GM11168 (cell line): ENCODE results near the gene GM2A.
"Not testable (repeated sequence)": the region's sequence is repeated elsewhere in the genome, so short reads cannot be mapped to it uniquely, and the experiment has no call there.

ENCODE experiments used
- in situ Hi-C: fragments of 300-500 bp; cut with MboI; formaldehyde crosslinking; loops from one replicate; pipeline ENCODE4 v1.12.0; 2022; ENCODE audit warnings: low sequenced_read_pairs; ENCODE audit not compliant: unreplicated experiment

Gene GM2A

DNA sequence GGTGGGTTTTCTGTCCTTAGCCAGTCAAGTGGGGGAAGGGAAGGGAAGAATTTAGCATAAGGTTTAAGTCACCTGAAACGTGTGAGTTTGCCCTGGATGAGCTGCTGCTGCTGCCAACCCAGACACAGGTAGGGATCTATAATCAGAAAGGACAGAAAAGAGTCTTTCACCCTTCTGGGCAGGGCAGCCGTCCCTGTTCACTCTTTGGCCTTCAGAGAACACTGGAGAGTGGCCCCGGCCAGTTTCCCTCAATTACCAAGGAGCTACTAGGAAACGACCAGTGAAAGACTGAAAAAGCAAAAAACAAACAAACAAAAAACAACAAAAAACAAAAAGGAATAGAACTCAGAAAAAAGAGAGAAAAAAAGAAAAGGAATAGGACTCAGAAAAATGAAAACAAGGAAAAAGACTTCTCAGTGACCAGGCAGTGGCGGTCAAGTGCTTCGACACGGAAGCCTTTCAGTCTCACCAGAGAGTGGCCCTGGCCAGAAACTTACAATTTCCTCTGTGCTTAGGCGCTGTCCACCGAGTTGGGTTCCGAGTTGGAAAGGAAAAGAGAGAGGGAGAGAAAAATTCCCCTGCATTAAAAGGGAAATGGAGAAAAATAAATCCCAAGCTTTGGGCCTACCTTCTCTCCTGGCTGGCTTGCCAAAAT is 2.5 kb upstream of the GM2A start:
- in situ Hi-C loops, result no loop called here

DNA sequence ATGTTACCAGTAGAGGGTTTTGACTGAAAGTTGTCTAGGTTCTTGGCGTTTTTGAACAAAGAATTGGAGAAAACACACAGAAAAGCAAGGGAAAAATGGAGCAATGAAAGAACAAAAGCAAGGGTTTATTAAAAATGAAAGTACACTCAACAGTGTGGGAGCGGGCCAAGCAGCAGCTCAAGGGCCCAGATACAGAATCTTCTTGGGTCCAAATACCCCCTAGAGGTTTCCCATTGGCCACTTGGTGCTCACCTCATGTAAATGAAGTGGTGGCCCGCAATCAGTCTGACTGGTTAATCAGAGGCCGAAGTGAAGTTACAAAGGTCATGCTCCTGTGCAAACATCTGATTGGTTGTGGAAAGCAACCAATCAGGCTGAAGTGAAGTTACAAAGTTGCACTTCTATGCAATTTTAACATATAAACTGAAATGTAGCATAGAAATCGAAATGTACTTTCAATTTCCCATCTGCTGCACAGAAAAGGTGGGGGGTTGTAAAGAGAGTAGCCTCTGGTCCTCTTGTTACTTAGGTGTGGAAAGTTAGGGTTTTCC is 1.9 kb upstream of the GM2A start:
- in situ Hi-C loops, result no loop called here

DNA sequence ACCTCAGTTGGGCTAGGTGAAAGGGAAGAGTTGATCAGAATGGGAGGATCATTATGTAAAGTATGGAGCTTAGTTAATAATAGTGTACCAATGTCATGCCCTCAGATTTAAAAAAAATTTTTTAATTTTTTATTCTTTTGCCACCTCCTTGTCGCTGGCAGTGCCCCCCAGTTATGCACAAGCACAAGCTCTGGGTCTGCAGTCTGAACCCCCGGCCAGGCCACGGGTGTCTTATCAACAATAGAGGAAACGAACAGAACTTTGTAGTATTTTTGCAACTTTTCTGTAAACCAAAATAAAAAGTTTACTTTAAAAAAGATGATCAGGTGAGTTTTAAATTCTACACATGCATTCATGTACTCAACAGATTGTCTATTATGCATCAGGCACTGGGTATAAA is 1.4 kb upstream of the GM2A start:
- in situ Hi-C loops, result no loop called here

DNA sequence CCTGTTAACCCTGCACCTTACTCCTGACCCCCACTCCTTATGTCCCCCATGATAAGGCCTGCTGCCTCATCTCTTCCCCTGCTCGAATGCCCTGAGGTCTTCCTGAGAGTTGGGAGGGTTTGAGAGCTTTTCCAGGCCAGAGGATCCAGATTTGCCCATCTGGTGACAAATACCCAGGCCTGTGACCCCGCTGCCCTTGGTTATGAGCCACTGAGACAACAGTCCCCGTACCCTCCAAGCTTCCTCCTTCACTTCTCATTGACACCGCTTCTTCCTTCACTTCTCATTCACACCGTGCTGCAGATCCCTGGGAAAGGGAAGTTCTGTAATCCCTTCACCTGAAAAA is 593 bp downstream of the GM2A start:
- in situ Hi-C loops, result no loop called here

DNA sequence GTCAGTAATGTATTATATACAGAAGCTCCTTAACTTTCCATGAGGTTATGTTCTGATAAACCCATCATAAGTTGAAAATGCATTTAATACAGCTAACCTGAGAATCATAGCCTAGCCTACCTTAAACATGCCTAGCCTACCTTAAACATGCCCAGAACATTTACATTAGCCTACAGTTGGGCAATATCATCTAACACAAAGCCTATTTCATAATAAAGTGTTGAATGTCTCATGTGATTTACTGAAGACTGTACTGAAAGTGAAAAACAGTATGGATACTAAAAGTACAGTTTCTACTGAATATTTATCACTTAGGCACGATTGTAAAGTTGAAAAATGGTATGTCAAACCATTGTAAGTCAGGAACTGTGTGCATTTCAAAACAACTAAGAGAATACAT is 1.6 kb downstream of the GM2A start:
- in situ Hi-C loops, result no loop called here

DNA sequence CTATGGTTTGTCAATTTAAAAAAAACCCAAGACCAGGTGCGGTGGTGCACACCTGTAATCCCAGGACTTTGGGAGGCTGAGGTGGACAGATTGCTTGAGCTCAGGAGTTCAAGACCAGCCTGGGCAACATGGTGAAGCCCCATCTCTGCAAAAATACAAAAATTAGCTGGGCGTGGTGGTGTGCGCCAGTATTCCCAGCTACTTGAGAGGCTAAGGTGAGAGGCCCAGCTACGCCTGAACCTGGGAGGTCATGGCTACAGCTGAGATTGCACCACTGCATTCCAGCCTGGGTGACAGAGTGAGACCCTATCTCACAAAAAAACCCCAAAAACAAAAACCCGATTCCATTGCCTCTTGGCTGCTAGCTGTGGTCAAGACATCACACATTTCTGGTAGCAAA is 2.0 kb downstream of the GM2A start:
- in situ Hi-C loops, result not testable (repeated sequence)

DNA sequence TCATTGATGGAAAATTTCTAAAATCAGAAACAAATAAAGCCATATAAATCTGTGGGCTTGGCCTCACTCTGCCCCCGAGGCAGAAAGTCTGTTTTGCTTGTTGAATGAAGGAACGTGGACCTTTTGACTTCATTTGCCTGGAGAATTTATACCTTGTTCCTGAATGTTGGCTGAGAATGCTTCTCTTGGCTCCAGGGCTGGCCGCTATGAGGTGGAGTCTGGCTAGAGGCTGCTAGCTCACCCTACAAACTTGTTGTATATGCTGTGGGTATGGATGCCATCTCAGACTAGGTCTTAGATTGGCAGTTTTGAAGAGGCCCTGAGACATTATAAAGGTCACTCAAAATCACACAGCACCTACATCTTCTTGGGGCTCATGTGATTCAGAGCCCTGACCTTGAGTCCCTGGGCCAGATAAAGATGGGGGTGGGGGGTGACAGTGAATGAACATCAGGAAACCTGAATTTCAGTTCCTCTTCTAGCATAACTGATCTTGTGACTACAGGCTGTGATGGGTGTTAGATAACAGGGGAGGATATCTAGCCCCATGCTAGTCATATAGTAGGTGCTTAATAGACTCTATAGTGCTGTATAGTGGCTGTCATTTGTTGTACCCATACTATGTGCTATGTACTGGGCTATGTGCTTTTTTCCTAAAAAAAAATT is 2.8 kb downstream of the GM2A start:
- in situ Hi-C loops, result no loop called here

DNA sequence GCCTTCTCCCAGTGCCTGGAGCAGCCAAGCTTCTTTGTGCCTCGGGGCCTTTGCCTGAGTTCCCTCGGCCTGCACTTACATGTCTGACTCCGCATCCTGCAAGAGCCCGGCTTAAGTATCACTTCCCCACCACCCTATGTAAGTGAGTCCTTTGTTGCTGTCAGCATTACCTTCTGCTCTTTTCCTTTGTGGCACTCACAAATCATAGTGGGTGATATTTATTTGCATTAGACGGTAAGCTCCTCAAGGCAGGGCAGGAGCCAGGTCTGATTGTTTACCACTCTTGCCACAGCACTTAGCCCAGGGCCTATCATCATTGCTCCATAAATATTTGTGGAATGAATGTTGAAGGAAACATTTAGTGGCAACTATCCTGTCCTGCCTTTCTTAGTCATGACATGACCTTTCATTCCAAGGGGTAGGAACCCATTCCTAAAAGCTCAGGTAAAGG is 4.8 kb downstream of the GM2A start:
- in situ Hi-C loops, result no loop called here

DNA sequence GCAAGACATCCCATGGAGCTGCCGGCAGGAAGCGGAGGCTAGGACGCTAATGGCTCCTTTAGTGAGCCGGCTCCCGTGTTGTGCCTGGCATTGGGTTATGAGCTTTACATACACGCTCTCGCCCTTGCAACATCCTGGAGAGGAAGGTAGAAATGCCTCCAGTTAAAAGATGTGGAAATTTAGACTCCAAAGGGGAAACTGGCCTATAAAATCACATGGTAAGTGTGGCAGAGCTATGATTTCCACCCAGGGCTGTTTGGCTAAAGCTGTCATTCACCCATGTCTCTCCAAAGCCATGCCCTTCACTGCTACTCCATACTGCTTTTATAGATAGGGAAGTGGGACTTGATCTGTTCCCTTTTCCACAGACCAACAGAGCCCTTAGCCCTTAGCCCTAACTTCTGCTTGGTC is 5.2 kb downstream of the GM2A start:
- in situ Hi-C loops, result no loop called here

DNA sequence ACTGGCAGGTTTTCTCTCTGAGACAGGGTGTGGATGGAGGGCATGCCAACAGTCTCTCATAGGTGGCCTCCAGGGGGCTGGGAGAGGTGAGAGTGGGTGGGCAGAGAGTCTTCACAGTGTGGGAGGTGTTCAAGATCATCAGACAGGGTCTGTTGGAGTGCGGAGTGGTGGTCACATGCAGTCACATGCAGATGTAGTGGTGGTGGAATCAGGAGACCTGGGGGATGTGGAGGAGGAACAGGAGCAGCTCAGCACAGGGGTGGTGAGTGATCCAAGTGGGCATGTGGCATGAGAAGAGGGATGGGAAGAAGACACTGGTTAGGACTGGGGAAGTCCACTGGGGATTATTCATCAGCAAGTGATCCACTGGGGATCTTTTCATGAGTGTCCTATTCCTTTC is 5.8 kb downstream of the GM2A start:
- in situ Hi-C loops, result no loop called here

DNA sequence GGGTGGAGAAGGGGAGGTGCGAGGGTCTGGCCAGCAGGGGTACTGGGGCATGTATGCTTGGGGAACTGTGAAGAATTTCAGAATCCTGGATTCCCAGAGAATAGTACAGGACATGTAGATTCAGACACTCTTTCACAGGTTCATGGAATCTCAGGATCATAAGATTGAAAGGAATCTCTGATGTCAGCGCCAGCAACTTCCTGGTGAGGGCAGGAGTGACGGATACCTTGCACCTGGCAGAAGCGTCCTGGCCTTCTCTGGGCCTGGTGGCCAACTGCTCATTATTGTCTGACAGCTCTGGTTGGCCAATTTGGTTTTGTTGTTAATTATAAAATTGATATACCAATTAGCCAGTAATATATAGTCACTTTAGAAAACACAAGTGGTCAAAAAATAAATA is 6.9 kb downstream of the GM2A start:
- in situ Hi-C loops, result no loop called here

DNA sequence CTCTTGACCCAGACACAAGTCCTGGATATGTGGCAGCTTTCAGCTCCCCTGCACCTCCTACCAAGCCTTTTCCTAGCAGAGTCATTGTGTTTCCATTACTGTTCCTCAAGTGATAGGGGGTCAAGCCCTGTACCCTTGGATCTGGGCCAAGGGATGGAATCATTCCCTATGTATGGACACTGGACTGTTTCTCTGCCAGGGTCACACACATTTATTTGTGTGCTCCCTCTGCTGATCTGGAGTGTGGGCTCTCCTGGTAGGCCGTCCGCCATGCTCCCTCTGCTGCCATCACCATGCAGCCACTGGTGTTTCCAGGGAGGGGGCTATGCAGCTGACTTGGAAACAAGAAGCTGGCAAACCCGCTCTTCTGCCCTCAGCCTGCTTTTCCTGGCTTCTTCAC is 9.5 kb downstream of the GM2A start:
- in situ Hi-C loops, result no loop called here

DNA sequence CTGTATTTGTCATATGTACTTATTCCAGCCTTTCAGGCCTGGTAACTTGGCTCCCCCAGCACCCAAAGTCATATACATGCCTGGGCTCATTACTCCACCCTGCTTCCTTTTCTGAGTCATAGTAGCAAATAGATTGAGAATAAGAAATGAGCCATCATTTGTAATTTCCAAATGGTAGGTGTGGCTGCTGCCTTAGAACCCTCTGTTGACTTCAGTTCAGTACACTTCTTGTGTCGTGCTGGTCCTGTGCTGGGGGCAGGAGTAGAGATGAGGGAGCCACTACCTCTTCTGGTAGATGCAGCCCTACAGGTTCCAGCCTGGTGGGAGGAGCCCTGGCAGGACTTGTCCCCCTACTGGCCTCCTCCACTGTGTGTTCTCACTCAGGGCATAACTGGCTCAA is 11.1 kb downstream of the GM2A start:
- in situ Hi-C loops, result no loop called here

DNA sequence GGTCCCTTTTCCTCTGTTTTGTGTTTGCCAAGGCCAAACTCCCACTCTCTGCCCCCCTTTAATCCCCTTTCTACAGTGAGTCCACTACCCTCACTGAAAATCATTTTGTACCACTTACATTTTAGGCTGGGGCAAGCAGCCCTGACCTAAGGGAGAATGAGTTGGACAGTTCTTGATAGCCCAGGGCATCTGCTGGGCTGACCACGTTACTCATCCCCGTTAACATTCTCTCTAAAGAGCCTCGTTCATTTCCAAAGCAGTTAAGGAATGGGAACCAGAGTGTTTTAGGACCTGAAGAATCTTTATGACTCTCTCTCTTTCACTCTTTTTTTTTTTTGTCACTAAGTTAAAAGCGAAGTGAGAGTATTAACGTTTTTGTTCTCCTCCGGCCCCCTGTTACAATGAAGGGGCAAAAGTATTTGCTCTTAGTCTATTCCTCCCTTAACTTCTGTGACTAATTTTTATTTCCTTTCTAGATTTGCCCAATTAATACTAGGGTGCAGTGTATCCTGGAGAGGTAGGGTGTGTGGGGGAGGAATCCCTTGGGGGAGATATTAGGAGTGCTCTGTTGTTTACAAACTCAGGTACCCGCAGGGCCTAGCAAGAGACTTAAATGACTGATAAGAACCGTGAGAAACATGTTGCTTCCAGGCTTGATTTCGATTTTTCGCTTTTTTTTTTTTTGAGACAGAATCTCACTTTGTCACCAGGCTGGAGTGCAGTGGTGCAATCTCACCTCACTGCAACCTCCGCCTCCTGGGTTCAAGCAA is 14.7 kb downstream of the GM2A start:
- in situ Hi-C loops, result no loop called here

DNA sequence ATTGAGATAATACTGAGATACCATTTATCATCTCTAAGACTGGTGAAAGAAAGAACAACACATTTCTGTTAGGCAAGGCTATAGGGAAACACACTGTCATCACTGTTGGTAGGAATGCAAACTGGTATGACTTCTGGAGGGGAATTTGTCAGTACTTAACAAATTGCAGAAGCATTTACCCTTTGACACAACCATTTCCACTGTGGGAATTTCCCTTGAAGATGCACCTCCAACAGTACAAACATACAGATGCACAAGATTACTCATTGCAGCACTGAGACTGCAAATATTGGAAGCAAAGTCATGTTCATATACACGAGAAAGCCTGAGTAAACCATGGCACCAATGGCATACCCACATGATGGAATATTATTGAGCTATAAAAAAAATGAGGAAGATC is 17.6 kb downstream of the GM2A start:
- in situ Hi-C loops, result no loop called here

DNA sequence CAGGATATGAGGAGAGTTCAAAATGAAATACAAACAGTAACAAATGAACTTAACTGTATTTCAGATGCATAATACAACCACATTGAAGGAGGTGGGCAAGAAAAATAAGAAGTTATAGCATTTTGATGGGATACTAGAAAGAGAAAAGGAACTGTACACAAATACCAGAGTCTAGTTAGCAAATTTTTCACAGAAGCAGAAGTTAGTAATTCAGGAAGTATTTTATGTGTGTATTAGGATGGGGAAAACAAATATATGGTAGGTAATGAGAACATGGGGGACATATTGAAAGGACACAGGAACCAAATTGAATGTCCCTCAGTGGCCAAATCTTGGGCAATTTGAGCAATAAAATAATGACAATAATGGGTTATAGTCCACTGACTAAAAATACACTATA is 18.4 kb downstream of the GM2A start:
- in situ Hi-C loops, result no loop called here

DNA sequence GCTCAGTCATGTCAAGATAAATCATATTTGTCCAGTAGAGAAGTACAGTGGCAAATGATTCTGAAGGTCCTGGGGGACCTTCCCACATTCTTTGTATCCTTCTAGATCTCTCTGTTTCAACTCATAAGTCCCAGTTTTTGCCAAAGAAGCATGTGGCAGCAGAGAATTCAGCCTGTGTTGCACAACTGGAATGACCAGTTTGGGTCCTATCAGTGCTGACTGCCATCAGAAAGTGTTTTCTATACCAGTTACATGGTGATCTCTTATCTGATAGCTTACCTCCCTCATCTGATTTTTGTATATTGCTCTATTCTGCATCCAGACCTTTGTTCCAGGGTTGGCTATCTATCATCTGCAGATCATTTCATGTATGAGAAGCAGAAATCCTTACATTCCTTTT is 21.7 kb downstream of the GM2A start:
- in situ Hi-C loops, result no loop called here

DNA sequence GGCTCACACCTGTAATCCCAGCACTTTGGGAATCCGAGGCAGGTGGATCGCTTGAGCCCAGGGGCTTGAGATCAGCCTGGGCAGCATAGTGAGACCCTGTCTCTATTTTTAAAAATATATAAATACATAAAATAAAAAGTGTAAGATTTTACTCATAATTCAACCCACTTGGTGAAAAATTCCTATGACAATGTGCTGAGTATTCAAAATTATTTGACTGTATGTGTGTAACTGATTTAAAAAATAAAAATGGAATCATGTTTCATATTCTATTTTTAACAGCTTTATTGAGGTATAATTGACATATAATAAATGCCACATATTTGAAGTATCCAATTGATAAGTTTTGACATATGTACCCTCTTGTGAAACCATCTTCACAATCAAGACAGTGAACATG is 22.8 kb downstream of the GM2A start:
- in situ Hi-C loops, result no loop called here

DNA sequence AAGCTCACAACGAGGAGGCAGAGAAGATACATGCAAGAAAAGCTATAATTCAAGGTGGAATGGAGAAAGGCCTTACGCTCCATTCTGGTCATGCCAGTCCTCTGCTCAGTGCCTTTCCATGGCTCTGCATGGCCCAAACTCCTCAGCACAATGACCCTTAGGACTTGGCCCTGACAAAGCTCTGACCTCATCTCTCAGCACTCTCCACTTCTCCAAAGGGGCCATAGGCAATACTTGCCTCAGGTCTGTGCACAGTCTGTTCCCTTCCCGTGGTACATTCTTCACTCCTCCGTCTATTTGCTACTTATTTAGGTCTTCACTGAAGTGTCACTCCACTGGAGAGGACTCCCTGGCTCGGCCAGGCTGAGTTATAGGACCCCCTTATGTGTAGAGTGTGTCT is 25.9 kb downstream of the GM2A start:
- in situ Hi-C loops, result no loop called here

DNA sequence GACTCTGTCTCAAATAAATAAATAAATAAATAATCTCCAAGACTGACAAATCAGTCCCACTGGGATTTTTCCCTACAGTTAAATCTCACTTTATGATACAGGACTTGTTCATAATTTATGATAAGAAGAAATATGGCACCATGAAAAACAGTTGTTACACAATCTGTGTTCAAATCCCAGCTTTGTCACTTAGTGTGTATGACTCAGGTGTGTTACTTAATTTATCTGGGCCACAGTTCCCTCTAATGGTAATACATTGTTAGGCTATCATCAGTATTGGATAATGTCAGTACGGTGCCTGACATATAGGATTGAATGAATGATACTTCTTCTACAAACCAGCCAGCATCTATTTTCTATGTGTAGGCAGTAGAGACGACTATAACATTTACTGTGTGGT is 27.5 kb downstream of the GM2A start:
- in situ Hi-C loops, result no loop called here

DNA sequence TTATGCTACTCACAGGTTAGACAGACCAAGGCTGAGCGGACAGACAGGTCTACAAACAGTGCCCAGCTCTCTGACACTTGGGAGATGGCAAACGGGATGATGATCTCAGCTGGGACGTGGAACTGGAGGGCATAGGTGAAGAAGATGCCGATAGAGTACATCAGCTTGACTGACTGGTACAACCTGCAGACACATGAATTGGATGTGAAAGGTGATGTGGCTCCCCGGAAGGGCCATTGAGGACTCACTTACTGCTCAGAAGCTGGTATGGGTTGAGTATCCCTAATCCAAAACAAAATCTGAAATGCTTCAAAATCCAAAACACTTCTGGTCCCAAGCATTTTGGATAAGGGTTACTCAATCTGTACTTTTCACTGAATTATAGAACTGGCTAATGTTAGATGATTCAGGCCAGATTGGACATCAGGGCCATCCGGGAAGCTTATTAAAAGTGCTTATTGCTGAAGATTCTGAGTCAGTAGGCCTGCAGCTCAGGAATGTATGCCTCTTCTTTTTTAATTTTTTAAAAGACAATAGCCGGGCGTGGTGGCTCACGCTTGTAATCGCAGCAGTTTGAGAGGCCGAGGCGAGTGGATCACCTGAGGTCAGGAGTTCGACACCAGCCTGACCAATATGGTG is 28.1 kb downstream of the GM2A start:
- in situ Hi-C loops, result no loop called here
